Memory B cell (primary cell): Measurements from ENCODE around the gene SH3RF3.

ENCODE experiments used
- ATAC-seq: fragments of 150-1000 bp; cut with Tn5 transposase; 2 replicates; pipeline ENCODE4 v1.10.0; 2021; ENCODE audit warnings: low read depth, mild to moderate bottlenecking, moderate library complexity
- DNase-seq, 2 donors: peaks; one replicate each; pipeline ENCODE4 v3.0.0; 2022; ENCODE audit warnings: low spot score in 2 of 2
- H3K27ac Mint-ChIP-seq: one replicate; pipeline ENCODE4 v1.8.0; 2022; ENCODE audit warnings: mild to moderate bottlenecking, moderate library complexity, mixed read lengths
- H3K27me3 Mint-ChIP-seq: one replicate; pipeline ENCODE4 v1.8.0; 2022; ENCODE audit warnings: mixed read lengths
- H3K36me3 Mint-ChIP-seq: one replicate; pipeline ENCODE4 v1.8.0; 2022; ENCODE audit warnings: mild to moderate bottlenecking, mixed read lengths
- H3K4me1 Mint-ChIP-seq: one replicate; pipeline ENCODE4 v1.8.0; 2022; ENCODE audit warnings: mixed read lengths
- H3K4me3 Mint-ChIP-seq: one replicate; pipeline ENCODE4 v1.8.0; 2022; ENCODE audit warnings: mild to moderate bottlenecking, moderate library complexity, mixed read lengths
- H3K9me3 Mint-ChIP-seq: one replicate; pipeline ENCODE4 v1.8.0; 2022; ENCODE audit warnings: mixed read lengths

SH3RF3 gene

GRCh38 chr2:109275120-109276012 is 146.4 kb downstream of the SH3RF3 start:
- Mint-ChIP-seq H3K27ac (no peak overlapping the region), H3K27me3 (peaks cover 4% of the 10 kb centered on the region), H3K4me1 (no peaks in the 10 kb centered on the region), H3K36me3 (no peaks in the 10 kb centered on the region), H3K4me3 (no peak overlapping the region), H3K9me3 (no peaks in the 10 kb centered on the region)
- DNase-seq (no peak), ATAC-seq (no peak)

DNA sequence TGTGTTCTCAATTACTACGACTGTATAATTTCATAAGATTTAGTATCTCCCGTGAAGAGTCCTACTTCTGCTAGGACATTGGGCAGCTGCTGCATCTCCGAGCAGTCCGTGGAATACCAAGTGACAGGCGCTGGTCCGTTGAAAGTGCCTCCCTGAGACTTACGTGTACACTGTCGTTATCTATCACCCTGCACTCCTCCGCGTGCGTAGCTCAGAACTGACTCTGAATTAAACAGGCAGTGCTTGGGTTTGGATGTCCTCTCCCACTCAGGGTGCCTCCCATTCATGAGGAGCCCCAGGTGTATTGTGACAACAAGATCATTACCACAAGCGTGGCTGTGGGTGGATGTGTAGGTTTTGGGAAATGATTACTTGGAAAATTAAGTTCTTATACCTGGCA is 148.4 kb downstream of the SH3RF3 start:
- Mint-ChIP-seq H3K27me3 (peaks cover 4% of the 10 kb centered on the region), H3K36me3 (no peaks in the 10 kb centered on the region), H3K27ac (no peak overlapping the region), H3K4me1 (no peaks in the 10 kb centered on the region), H3K9me3 (no peaks in the 10 kb centered on the region), H3K4me3 (no peak overlapping the region)
- DNase-seq (no peak), ATAC-seq (no peak)

DNA sequence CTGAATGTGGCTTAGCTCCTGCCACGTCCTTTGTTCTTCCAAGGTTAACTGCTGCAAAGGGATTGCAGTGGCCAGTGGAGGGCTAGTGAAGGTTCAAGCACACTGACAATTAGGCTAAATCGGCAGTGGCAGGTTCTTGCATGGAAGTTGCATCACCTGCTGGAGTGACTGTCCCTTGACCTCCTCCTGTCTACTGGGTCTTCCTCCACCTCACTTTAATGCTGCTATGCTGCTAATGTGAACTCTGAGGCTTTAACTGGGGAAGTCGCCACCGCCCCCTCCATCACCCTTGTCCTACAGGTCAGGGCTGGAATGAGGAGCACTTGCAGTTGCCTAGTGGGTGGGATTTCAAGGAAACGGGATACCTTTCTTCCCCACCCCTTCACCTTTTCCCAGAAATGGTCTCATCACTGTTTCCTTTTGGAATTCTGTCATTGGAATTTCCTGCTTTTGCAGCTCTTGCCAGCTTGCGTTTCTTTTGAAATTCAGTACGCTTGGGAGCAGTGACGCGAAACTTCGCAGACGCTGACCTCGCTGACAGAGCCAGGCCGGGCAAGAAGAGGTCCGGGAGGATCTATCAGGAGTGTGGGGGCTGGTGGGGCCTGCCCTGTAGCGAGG is 150.3 kb downstream of the SH3RF3 start:
- no peaks in the 10 kb centered on the region for H3K9me3 Mint-ChIP-seq
- DNase-seq (no peak), ATAC-seq (no peak)
- H3K4me3 Mint-ChIP-seq = no peak overlapping the region
- H3K27me3 Mint-ChIP-seq = no peaks in the 10 kb centered on the region
- H3K4me1 Mint-ChIP-seq = no peaks in the 10 kb centered on the region
- H3K36me3 Mint-ChIP-seq = no peaks in the 10 kb centered on the region
- H3K27ac Mint-ChIP-seq = no peak overlapping the region

DNA sequence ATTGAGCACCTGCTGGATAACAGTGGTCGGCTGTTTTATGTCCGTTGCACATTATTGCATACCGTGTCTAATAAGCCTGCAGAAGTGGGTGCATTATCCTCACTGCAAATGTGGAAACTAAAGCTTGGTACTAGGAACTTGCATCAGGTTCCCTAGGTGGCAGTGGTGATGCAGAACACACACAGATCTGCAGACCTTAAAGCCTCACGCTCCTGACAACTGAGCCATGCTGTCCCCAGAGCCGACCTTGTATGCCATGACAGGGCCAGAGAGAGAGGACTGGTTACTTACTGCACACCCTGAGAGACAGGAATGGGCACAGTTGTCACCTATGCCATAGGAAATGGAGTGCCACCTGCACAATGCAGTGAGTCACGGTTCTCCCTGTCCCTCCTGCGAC is 151.8 kb downstream of the SH3RF3 start:
- Mint-ChIP-seq H3K4me3 (no peak overlapping the region), H3K27ac (no peak overlapping the region), H3K4me1 (no peaks in the 10 kb centered on the region), H3K9me3 (no peaks in the 10 kb centered on the region), H3K36me3 (no peaks in the 10 kb centered on the region), H3K27me3 (no peaks in the 10 kb centered on the region)
- ATAC-seq = no peak
- no peak for DNase-seq

- ATAC-seq = no peak
- no peaks in the 10 kb centered on the region for H3K4me1 Mint-ChIP-seq
- no peaks in the 10 kb centered on the region for H3K9me3 Mint-ChIP-seq
- no peaks in the 10 kb centered on the region for H3K36me3 Mint-ChIP-seq
- H3K4me3 Mint-ChIP-seq = no peak overlapping the region
- no peaks in the 10 kb centered on the region for H3K27me3 Mint-ChIP-seq
- no peak overlapping the region for H3K27ac Mint-ChIP-seq
- DNase-seq = no peak
These were observed 153.4 kb downstream of the SH3RF3 start for GRCh38 chr2:109282360-109282759.

GRCh38 chr2:109282865-109283264 is 153.9 kb downstream of the SH3RF3 start:
- DNase-seq = no peak
- H3K27ac Mint-ChIP-seq = no peak overlapping the region
- H3K4me3 Mint-ChIP-seq = no peak overlapping the region
- no peak for ATAC-seq
- H3K9me3 Mint-ChIP-seq = no peaks in the 10 kb centered on the region
- H3K4me1 Mint-ChIP-seq = no peaks in the 10 kb centered on the region
- no peaks in the 10 kb centered on the region for H3K27me3 Mint-ChIP-seq
- H3K36me3 Mint-ChIP-seq = no peaks in the 10 kb centered on the region

- H3K9me3 Mint-ChIP-seq = no peaks in the 10 kb centered on the region
- H3K27me3 Mint-ChIP-seq = no peaks in the 10 kb centered on the region
- no peaks in the 10 kb centered on the region for H3K36me3 Mint-ChIP-seq
- ATAC-seq = no peak
- DNase-seq = no peak
- H3K4me1 Mint-ChIP-seq = no peaks in the 10 kb centered on the region
- H3K27ac Mint-ChIP-seq = no peak overlapping the region
- H3K4me3 Mint-ChIP-seq = no peak overlapping the region
These were observed 155.8 kb downstream of the SH3RF3 start for GRCh38 chr2:109284826-109285225.

DNA sequence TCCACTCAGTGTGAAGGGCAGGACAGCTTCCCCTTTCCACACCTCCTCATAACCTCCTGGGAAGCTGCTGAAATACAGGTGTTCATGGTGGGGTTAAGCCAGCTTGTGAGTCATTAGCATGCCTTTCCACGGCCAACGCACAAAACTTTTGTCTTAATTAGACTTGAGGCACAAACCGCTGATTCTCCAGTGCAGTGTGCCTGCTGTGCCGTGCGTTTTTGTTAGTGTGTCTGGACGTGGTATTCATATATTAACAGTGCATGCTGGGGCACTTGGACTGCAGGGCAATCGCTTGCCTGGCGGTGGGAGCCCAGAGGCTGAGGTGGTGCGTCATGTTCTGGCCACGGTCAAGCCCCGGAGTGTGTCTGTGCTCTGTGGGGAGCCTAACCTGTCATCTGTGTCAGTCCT is 156.2 kb downstream of the SH3RF3 start:
- Mint-ChIP-seq H3K4me3 (no peak overlapping the region), H3K27ac (no peak overlapping the region), H3K4me1 (no peaks in the 10 kb centered on the region), H3K36me3 (no peaks in the 10 kb centered on the region), H3K27me3 (no peaks in the 10 kb centered on the region), H3K9me3 (no peaks in the 10 kb centered on the region)
- ATAC-seq = no peak
- no peak for DNase-seq

DNA sequence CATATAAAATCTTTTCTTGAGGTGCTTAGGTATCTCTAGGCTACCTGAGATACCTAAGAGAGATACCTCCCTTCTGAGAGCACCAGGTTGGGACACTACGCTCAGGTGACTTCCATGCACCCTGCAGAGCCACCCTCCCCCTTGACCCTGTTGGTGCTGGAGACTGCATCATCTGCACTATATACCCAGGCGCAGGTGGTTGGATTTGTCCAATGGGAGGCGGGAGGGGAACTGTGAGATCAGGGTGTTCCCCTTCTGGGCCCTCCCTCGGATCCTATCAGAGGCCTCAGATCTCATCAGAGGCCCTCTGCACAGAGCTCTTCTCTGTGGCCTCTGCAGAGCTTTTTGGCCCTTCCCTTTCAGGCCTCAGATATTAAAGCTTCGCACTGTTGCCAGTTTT is 158.4 kb downstream of the SH3RF3 start:
- ATAC-seq (no peak), DNase-seq (no peak)
- Mint-ChIP-seq H3K9me3 (no peaks in the 10 kb centered on the region), H3K27me3 (no peaks in the 10 kb centered on the region), H3K4me1 (no peaks in the 10 kb centered on the region), H3K36me3 (no peaks in the 10 kb centered on the region), H3K27ac (no peak overlapping the region), H3K4me3 (no peak overlapping the region)

DNA sequence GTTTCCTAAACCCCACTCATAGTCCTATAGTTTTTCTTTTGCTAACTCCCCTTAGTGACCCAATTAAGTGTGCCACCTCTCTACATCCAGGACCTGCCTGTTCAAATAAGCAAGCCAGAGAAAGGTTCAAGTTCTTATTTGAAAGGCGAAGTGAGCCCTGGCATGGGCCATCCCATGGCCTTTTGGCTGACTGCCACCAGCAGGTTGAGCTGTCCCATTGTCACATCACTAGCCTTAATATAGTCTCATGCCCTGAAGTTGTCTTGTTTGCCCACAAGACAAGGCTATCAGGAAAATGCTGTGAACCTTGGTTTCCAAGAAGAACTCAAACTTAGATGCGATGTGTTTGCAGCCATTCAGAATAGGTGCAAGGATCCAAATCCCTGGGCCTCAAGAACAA is 158.8 kb downstream of the SH3RF3 start:
- DNase-seq = no peak
- no peak overlapping the region for H3K4me3 Mint-ChIP-seq
- no peaks in the 10 kb centered on the region for H3K36me3 Mint-ChIP-seq
- no peaks in the 10 kb centered on the region for H3K27me3 Mint-ChIP-seq
- H3K4me1 Mint-ChIP-seq = no peaks in the 10 kb centered on the region
- ATAC-seq = no peak
- no peak overlapping the region for H3K27ac Mint-ChIP-seq
- H3K9me3 Mint-ChIP-seq = no peaks in the 10 kb centered on the region

DNA sequence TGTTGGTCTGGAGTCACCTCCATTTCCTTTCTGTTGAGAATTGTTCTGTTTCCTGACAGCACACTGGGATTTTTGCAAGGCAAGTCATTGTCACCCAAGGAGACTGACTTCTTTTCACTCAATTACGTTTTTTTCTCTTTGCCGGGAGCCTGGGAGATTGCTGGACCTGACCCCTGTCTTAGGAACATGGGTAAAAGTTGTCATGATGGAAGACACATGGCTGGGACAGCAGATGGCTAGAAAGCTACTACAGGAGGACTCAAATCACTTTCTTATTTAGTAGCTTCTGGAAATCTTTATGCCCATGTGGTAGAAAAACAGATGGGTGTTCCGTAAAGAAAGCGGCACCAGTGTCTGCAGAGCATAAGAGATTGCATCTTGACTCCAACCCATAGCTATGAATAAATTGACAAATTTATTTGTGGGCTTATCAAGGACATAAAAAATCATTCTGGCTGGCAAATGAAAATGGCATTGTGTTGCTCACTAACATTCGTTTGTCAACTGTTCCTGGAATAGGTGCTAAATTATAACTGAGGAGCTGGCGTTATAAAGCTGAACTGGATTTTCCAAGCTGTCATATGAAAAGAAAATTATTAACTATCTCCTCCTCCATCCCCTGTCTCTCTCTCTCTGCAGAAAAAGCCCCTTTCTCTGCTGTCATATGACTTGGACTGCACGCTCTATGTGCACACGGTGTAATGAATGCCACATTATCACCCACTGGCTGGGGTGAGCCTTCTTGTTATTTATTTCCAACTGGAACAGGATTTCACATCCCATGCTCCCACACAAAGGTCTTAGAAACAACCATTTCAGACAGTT is 159.8 kb downstream of the SH3RF3 start:
- Mint-ChIP-seq H3K27me3 (no peaks in the 10 kb centered on the region), H3K27ac (no peak overlapping the region), H3K36me3 (no peaks in the 10 kb centered on the region), H3K4me3 (no peak overlapping the region), H3K9me3 (no peaks in the 10 kb centered on the region), H3K4me1 (no peaks in the 10 kb centered on the region)
- ATAC-seq (no peak), DNase-seq (no peak)

DNA sequence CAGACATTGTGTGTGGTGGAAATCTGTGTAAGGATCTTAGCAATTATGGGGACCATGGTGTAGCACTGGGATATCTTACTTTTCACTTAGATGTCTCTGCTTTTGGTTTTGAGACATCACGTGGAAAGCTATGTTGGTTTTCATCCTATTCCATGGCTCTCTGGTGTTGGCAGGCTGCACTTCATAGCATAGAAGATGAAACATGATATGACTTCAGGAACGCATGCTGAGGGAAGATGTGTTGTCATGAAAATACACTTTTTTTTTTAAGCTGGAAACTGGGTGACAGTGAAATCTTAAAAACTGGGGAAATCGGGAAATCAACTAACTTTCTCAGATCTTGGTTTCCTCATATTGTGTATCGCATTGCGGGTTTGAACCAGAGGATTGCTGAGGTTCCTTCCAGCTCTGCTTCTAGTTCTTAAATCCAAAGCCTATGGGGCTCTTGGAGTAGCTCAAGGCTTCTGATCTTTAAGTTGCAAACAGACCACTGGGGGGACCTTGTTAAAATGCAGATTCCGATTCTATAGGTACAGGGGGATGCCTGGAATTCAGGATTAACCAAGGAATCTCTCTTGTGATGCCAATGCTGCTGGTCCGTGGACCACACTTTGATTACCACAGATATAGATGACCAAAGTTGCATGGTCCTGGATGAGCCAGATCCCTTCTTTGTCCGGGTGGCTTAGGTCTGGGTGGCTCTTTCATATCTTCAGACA is 160.7 kb downstream of the SH3RF3 start:
- Mint-ChIP-seq H3K36me3 (no peaks in the 10 kb centered on the region), H3K27ac (no peak overlapping the region), H3K27me3 (peaks cover 2% of the 10 kb centered on the region), H3K4me3 (no peak overlapping the region), H3K9me3 (no peaks in the 10 kb centered on the region), H3K4me1 (no peaks in the 10 kb centered on the region)
- DNase-seq (no peak), ATAC-seq (no peak)

DNA sequence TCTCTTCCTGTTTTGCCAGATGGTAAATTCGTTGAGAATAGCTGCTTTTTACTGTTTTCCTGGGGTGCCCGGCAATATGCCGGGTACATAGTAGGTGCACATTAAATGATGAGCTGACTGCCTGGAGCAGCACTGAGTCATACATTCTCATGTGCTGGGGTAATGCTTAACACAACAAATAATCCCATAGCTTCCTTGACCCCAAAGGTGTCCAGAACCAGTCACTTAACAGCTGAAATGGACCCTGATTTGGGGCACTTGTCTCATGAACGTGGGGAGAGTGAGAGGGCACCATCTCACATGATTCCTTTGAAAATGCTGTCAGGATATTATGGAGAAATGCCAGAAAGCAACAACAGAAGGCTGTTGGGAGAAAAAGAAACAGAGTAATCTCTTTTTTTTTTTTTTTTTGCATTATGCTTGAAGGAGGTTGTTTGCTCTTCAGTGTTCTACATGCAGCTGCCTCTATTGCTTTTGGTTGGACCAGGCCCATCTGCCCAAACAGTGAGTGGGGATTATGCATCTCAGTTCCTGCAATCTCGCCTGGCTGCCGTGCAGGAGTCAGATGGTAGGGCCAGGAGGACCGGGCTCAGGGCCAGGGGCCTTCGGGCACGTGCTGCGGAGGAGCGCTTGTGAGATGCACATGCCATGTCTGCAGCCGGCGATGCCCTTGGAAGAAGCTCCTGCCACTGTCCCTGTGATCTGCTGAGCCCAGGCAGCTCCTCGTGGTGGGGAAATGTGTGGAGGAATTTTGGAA is 162.1 kb downstream of the SH3RF3 start:
- ATAC-seq (no peak), DNase-seq (no peak)
- Mint-ChIP-seq H3K27ac (no peak overlapping the region), H3K27me3 (peaks cover 2% of the 10 kb centered on the region), H3K4me1 (no peaks in the 10 kb centered on the region), H3K9me3 (no peaks in the 10 kb centered on the region), H3K36me3 (no peaks in the 10 kb centered on the region), H3K4me3 (no peak overlapping the region)
